ENCODE measurements around the gene NLN. TPM values are rescaled to one million over a fixed set of nuclear protein-coding genes. Genes with fewer than 3 reads are reported as not detected.

The NLN gene
- total and polyA plus RNA-seq, 9 of the 15 experiments (the other 6 are each of a cell fraction or from before 2014, with no cell fraction given) = 6.9 to 45.2 (median 28.8) TPM

- TF ChIP-seq CHD7 (IDR thresholded peaks at IDR 0.05; ENCODE audit: low read depth, low read length) (no peak), PHF8 (IDR thresholded peaks at IDR 0.05; ENCODE audit: borderline replicate concordance, low read length) (no peak), SLC30A9 (CRISPR knock-in tag; IDR thresholded peaks at IDR 0.05) (no peak), MXI1 (IDR thresholded peaks at IDR 0.05; ENCODE audit: low read depth, low read length) (no peak)
Measured at GRCh38 chr5:65730910-65731309, 8.9 kb downstream of the NLN start (continued).
